GM21367 (cell line): ENCODE data around the gene PHIP.
A peak's percentile ranks its signal among the peaks of the same experiment; 100 is the strongest.

Experiments
- ATAC-seq: cut with Tn5 transposase; IDR thresholded peaks from one replicate; pipeline ENCODE4 v1.9.1; 2021; ENCODE audit not compliant: unreplicated experiment

Gene PHIP

GRCh38 chr6:79071547-79071946, 6.5 kb downstream of the PHIP start:
- ATAC-seq, result no peak

GRCh38 chr6:79070206-79070825, 7.7 kb downstream of the PHIP start:
- ATAC-seq, result peak; percentile 69

- no peak for ATAC-seq
These were observed 11.2 kb downstream of the PHIP start for GRCh38 chr6:79066828-79067227.

- ATAC-seq, result no peak
These were observed 11.7 kb downstream of the PHIP start for GRCh38 chr6:79066330-79066729.

GRCh38 chr6:79065232-79065631, 12.8 kb downstream of the PHIP start:
- no peak for ATAC-seq

GRCh38 chr6:79064635-79065034, 13.4 kb downstream of the PHIP start:
- ATAC-seq, result peak; percentile 56

GRCh38 chr6:79062708-79063107, 15.3 kb downstream of the PHIP start:
- ATAC-seq, result no peak

GRCh38 chr6:79057746-79058145, 20.3 kb downstream of the PHIP start:
- no peak for ATAC-seq

GRCh38 chr6:79056226-79056625, 21.8 kb downstream of the PHIP start:
- ATAC-seq, result no peak

- ATAC-seq, result no peak
These were observed 29.4 kb downstream of the PHIP start for GRCh38 chr6:79048611-79049010.

GRCh38 chr6:79047072-79047471, 31.0 kb downstream of the PHIP start:
- ATAC-seq, result no peak

GRCh38 chr6:79045966-79046365, 32.1 kb downstream of the PHIP start:
- ATAC-seq, result no peak

GRCh38 chr6:79042799-79043126, 35.3 kb downstream of the PHIP start:
- peak; percentile 26 for ATAC-seq

- ATAC-seq, result peak; percentile 84
These were observed 35.8 kb downstream of the PHIP start for GRCh38 chr6:79042088-79042798.

- peak; percentile 75 for ATAC-seq
These were observed 38.0 kb downstream of the PHIP start for GRCh38 chr6:79040083-79040482.

- no peak for ATAC-seq
These were observed 40.0 kb downstream of the PHIP start for GRCh38 chr6:79038061-79038460.

- ATAC-seq, result no peak
These were observed 43.2 kb downstream of the PHIP start for GRCh38 chr6:79034865-79035264.

- no peak for ATAC-seq
These were observed 44.8 kb downstream of the PHIP start for GRCh38 chr6:79033279-79033678.

GRCh38 chr6:79031821-79032590, 46.0 kb downstream of the PHIP start:
- no peak for ATAC-seq

- no peak for ATAC-seq
These were observed 47.5 kb downstream of the PHIP start for GRCh38 chr6:79030511-79030910.

- no peak for ATAC-seq
These were observed 48.0 kb downstream of the PHIP start for GRCh38 chr6:79030023-79030422.

- ATAC-seq, result no peak
These were observed 49.3 kb downstream of the PHIP start for GRCh38 chr6:79028641-79029314.
